Retinal pigment epithelial cell (primary cell): ENCODE results near the gene MST1.

Experiments
- DNase-seq: peaks from one replicate; pipeline ENCODE4 v3.0.0-alpha.2; 2010; ENCODE audit warnings: low read depth
- H3K4me3 ChIP-seq: 2 replicates; pipeline ENCODE4 v1.5.1; 2011; ENCODE audit warnings: mild to moderate bottlenecking, low read length, control low read depth, moderate library complexity
- CTCF ChIP-seq: conservative IDR thresholded peaks from 2 replicates; pipeline ENCODE4 v1.5.1; 2011; ENCODE audit warnings: low read depth, low read length, control low read depth, inconsistent platforms

MST1 gene

DNA sequence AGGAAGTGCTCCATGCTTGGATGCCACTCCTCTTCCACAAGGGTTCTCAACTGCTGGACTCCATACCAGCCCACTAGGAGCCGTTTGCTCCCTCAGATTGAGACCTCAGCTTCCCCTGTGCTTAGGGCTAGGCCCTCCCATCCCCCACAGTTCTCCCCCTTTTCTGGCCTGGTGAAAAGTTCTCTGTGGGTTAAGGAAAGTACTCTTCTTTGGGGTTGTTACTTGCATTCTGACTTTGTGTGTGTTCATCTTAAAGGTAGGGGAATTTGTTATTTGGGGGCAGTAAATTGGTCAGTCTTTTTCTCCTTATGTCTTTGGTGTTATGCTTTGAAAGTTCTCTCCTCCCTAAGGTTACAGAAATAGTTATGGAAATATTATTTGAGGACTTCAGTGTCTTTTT is 39.1 kb downstream of the MST1 start:
- H3K4me3 ChIP-seq, result no peak overlapping the region
- DNase-seq, result no peak
- TF ChIP-seq CTCF, result no peak

GRCh38 chr3:49649576-49649975 is 39.7 kb downstream of the MST1 start:
- no peak overlapping the region for H3K4me3 ChIP-seq
- no peak for TF ChIP-seq CTCF
- no peak for DNase-seq

DNA sequence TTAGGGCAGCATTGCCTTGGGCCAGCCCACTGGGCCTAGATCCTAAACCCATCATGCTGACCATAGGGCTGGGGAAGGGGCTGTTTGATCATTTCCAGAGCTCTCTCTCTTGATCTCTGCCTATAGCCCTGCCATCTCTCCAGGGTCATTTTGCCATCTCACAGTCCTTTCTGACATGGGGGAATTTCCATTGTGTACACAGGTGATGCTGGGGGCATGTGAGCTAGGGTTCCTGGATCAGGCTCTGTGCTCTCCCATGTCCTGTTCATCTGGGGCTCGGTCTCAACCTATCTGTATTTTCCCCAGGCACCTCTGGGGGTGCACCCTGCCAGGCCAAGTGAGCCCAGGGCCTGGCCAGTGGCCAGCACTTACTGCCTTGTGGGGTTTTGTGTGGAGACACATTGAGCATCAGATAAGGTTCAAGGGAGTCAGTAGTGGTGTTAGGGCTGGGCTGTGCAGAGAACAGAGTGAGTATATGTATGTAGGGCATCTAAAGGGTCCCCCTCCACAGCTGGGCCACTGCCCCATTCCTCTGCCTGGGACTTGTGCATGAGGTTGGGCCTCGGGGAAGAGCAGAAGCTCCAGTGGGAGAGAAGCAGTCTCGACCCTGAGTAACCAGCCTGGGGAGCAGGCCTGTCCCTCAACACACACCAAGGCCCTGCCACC is 40.8 kb downstream of the MST1 start:
- no peak overlapping the region for H3K4me3 ChIP-seq
- DNase-seq, result no peak
- TF ChIP-seq CTCF, result no peak

- no peak for TF ChIP-seq CTCF
- H3K4me3 ChIP-seq, result no peak overlapping the region
- DNase-seq, result no peak
Observed at GRCh38 chr3:49647741-49648140, 41.5 kb downstream of the MST1 start.

DNA sequence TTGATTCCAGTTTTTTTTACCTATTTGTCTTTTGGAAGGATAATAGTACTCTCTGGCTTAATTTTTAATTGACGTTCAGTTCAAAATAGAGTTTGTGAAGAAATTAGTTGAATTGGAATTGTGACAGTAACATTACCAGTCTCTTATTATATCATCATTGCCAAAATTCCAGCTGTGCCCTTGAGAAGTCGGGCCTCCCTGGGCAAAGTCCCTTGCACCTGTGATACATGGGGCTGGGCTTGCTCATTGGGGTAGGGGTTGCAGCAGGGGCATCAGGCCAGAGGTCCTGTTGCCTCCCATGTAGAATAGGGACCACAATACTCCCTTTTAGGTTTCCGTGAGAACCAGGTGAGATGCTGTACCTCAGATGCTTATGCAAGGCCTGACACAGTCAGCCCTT is 43.0 kb downstream of the MST1 start:
- no peak overlapping the region for H3K4me3 ChIP-seq
- no peak for DNase-seq
- TF ChIP-seq CTCF, result no peak

GRCh38 chr3:49644684-49645083 is 44.6 kb downstream of the MST1 start:
- no peak overlapping the region for H3K4me3 ChIP-seq
- no peak for TF ChIP-seq CTCF
- DNase-seq, result no peak

- no peak for DNase-seq
- no peak overlapping the region for H3K4me3 ChIP-seq
- TF ChIP-seq CTCF, result no peak
Observed at GRCh38 chr3:49642708-49643145, 46.5 kb downstream of the MST1 start.
